Measurements from ENCODE around the gene CHCHD3.

DNA sequence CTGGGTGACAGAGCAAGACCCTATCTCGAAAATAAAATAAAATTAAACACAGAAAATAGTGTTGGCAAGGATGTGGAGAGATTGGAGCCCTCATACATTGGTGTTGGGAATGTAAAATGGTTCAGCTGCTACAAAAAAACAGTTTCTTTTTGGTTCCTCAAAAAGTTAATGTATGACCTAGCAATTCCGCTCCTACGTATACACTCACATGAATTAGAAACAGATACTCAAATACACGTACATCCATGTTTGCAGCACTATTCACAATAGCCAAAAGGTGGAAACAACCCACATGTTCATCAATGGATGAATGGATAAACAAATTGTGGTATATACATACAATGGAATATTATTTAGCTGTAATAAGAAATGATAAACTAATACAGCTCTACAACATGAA, 28.4 kb upstream of the CHCHD3 start:
- no peak for TF ChIP-seq EZH2 (IDR thresholded peaks at IDR 0.05; ENCODE audit: low read length, unreplicated experiment)
- TF ChIP-seq, protein P1, sequence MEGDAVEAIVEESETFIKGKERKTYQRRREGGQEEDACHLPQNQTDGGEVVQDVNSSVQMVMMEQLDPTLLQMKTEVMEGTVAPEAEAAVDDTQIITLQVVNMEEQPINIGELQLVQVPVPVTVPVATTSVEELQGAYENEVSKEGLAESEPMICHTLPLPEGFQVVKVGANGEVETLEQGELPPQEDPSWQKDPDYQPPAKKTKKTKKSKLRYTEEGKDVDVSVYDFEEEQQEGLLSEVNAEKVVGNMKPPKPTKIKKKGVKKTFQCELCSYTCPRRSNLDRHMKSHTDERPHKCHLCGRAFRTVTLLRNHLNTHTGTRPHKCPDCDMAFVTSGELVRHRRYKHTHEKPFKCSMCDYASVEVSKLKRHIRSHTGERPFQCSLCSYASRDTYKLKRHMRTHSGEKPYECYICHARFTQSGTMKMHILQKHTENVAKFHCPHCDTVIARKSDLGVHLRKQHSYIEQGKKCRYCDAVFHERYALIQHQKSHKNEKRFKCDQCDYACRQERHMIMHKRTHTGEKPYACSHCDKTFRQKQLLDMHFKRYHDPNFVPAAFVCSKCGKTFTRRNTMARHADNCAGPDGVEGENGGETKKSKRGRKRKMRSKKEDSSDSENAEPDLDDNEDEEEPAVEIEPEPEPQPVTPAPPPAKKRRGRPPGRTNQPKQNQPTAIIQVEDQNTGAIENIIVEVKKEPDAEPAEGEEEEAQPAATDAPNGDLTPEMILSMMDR (conservative IDR thresholded peaks at IDR 0.05; ENCODE audit: low read depth, low read length): no peak
